GM12872 (cell line): ENCODE measurements around the gene NCKAP5.

Source experiments
- TF ChIP-seq, protein P1 (sequence below): IDR thresholded peaks from 3 replicates; pipeline ENCODE4 v1.5.1; 2011; ENCODE audit warnings: low read depth, mild to moderate bottlenecking, low read length, moderate library complexity; ENCODE audit not compliant: insufficient read depth

The NCKAP5 gene

DNA sequence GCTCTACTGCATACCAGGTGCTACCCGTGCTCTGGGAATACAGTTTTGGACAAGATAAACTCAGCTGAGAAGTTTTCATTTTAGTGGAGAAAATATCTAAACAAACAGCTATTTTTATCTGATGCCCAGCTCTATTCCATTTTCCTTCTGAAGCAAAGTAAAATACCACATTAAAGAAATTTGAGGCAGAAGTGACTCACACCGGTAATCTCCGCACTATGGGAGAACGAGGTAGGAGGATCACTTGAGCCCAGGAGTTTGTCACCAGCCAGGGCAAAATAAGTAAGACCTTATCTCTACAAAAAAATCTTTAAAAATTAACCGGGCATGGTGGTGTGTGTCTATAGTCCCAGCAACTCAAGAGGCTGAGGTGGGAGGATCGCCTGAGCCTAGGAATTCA, 482.1 kb downstream of the NCKAP5 start:
- TF ChIP-seq, protein P1, sequence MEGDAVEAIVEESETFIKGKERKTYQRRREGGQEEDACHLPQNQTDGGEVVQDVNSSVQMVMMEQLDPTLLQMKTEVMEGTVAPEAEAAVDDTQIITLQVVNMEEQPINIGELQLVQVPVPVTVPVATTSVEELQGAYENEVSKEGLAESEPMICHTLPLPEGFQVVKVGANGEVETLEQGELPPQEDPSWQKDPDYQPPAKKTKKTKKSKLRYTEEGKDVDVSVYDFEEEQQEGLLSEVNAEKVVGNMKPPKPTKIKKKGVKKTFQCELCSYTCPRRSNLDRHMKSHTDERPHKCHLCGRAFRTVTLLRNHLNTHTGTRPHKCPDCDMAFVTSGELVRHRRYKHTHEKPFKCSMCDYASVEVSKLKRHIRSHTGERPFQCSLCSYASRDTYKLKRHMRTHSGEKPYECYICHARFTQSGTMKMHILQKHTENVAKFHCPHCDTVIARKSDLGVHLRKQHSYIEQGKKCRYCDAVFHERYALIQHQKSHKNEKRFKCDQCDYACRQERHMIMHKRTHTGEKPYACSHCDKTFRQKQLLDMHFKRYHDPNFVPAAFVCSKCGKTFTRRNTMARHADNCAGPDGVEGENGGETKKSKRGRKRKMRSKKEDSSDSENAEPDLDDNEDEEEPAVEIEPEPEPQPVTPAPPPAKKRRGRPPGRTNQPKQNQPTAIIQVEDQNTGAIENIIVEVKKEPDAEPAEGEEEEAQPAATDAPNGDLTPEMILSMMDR = no peak

DNA sequence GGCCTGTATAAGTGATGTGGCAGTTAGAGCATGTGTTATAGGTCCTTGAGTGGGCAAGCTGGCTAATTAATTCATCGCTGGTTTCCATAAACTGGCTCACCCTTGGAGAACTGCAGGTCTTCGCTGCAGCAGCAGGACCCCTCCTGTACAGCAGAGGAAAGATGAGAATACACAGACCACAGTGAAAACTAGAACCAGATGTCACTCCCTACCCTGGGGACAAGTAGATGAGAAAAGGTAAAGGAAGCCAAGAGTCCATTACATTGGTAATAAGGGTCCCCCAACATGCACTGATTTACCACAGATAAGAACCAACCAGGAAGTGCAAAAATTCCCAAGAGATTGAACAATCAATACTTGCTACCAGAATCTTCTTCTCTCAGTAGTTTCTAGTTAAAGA, 482.6 kb downstream of the NCKAP5 start:
- TF ChIP-seq, protein P1 = no peak

DNA sequence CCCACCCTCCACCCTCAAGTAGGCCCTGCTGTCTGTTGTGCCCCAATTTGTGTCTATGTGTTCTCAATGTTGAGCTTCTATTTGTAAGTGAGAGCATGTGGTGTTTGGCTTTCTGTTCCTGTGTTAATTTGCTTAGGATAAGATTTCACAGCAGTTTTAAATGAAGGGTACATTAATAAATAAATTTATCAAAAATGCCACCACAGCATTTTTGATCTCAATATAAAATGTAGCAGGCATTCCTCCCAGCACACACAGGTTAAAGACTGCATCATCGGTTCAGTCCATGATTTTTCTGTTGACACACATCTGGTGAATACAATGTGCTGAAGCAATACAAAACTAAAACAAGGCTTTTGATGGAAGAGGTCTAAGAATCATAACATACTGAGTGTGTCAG, 486.2 kb downstream of the NCKAP5 start:
- TF ChIP-seq, protein P1 = no peak

DNA sequence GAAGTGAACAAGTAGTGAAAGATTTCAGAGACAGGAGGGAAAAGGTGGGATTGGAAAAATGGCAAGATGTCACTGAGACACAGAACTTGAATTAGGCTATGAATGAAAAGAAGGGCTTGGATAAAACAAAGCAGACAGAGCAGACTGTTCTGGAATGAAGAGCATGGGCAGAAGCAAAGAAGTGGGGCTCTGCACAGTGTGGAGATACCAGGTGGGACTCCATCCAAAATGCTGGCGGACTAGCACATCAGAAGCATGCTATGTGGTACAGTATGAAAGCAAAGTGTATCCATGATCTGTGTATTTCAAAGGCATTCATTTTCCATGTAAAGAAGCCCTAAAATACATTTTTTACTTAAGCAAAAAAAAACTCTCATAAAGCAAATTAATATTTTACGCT, 487.4 kb downstream of the NCKAP5 start:
- TF ChIP-seq, protein P1 = no peak

DNA sequence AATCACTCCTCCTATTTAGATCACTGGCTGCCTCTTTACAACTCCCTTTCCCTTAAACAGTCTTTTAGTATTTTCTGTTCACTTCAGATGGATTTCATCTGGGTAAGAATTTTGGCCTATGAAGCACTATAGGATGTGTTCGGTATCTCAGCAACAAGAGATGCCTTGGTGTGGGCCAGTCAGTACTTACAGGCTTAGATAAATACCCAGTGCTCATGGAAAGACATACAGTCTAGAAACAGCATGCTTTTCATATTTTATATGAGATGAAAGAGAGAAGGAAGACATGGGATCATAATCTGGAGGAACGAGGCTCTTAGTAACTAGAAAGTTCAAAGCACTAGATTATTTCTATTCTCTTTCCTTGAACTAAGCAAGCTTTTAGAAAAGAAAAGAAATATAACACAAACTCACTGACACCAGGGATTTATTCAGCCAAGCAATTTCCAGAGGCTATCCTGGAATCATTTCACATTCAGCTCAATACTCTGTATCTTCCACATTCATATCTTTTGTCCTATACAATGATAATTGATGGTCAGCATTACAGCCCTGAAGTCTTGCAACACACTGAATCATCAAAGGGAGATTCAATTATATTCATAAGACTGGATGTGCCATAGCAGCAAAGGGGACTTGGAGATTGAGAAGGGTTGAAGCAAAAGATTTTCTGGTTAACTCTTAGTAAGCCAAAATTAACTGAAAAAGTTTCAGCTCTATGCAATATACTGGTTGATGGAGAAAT, 489.4 kb downstream of the NCKAP5 start:
- TF ChIP-seq, protein P1 = no peak

DNA sequence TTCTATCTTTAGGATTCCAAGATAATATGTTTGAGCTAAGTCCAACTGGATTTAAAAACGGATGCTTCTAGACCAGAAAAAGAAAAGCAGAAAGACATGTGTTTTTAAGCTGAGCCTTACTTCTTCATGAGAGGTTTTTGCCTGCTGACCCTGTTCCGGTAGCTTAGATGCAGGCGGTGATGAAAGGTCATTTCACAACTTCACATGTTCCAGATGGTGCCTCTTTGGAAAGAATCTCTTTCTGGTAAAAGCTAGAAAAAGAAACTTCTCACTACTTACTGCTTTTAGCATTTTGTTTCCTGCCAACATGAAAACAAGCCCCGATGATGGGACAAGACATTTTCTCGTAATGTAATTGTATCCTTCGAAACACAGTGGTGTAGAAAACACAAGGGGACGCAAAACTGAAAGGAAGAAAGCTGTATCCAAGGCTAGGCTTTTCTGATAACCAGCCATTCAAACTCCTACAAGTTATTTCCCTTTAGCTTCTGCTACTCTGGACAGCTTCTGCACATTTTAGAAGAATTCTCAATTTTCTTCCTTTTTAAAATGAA, 490.9 kb downstream of the NCKAP5 start:
- TF ChIP-seq, protein P1 = no peak

DNA sequence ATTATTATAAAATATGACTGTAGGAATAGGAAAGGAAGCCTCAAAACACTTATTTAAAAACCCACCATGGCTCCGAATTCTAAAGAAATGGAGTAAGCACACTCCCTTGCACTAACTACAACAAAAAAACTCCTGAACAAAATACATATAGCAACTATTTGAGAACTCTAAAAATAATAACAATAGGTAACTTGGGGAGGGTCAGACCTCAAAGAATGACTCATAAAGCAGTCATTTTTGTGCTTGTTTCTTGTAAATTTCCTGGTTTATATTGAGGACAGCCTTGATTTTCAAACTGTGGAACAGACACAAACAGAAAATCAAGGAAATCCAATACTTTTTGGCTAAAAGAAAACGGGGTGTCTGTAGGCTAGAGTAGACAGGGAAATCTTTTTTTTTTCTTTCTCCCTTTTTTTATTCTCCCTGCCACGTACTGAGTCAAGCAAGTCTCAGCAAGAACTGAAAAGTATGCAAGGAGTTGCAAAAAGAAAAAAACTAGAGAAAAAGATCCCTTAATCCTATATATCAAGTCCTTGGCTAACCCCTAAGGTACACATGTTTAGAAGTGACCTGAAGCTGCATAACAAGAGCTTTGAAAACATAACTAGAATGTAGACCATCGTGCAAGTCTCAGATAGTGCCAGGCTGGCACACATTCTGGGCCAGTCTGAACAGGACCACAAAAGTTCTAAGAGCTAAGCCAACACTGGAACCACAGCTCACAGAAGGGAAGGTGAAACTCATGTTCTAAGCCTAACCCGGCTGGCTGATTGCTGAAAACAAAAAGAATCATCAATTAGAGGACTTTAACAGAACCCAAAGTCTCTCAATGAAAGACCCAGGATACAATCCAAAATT, 495.2 kb downstream of the NCKAP5 start:
- TF ChIP-seq, protein P1 = no peak
